Ishikawa (cell line): ENCODE results near the gene CPED1.

Experiments
- CEBPB ChIP-seq: IDR thresholded peaks from 2 replicates; pipeline ENCODE4 v1.6.1; 2012
- CREB1 ChIP-seq: IDR thresholded peaks from 2 replicates; pipeline ENCODE4 v1.6.1; 2012; ENCODE audit warnings: low read depth
- EGR1 ChIP-seq: IDR thresholded peaks from 2 replicates; pipeline ENCODE4 v1.6.1; 2012
- EP300 ChIP-seq: IDR thresholded peaks from 2 replicates; pipeline ENCODE4 v1.6.1; 2012; ENCODE audit warnings: borderline replicate concordance
- FOXM1 ChIP-seq: IDR thresholded peaks from 2 replicates; pipeline ENCODE4 v1.6.1; 2012; ENCODE audit warnings: low read depth, borderline replicate concordance
- MAX ChIP-seq: IDR thresholded peaks from 2 replicates; pipeline ENCODE4 v1.6.1; 2012
- NFIC ChIP-seq: IDR thresholded peaks from 2 replicates; pipeline ENCODE4 v1.6.1; 2012
- REST ChIP-seq: IDR thresholded peaks from 2 replicates; pipeline ENCODE4 v1.6.1; 2012; ENCODE audit warnings: low read depth, mild to moderate bottlenecking
- TAF1 ChIP-seq: IDR thresholded peaks from 2 replicates; pipeline ENCODE4 v1.6.1; 2012; ENCODE audit warnings: low read depth, mild to moderate bottlenecking
- TEAD4 ChIP-seq: IDR thresholded peaks from 2 replicates; pipeline ENCODE4 v1.6.1; 2012
- YY1 ChIP-seq: IDR thresholded peaks from 2 replicates; pipeline ENCODE4 v1.6.1; 2012; ENCODE audit warnings: low read depth
- ZBTB7A ChIP-seq: IDR thresholded peaks from 2 replicates; pipeline ENCODE4 v1.6.1; 2012; ENCODE audit warnings: low read depth

- no peak for TF ChIP-seq CEBPB
- TF ChIP-seq EP300, result no peak
- TF ChIP-seq REST, result no peak
- no peak for TF ChIP-seq NFIC
- no peak for TF ChIP-seq EGR1
- TF ChIP-seq MAX, result no peak
- TF ChIP-seq TAF1, result no peak
- no peak for TF ChIP-seq YY1
- TF ChIP-seq CREB1, result no peak
- TF ChIP-seq ZBTB7A, result no peak
- no peak for TF ChIP-seq FOXM1
- TF ChIP-seq TEAD4, result no peak
Observed at GRCh38 chr7:121071662-121072061, 83.2 kb downstream of the CPED1 start.
